HG03095 (cell line): Measurements from ENCODE around the gene NR5A2.
"Not testable (repeated sequence)": the region's sequence is repeated elsewhere in the genome, so short reads cannot be mapped to it uniquely, and the experiment has no call there.

Source experiments
- ATAC-seq: cut with Tn5 transposase; IDR thresholded peaks from one replicate; pipeline ENCODE4 v1.9.1; 2021; ENCODE audit warnings: moderate library complexity; ENCODE audit not compliant: unreplicated experiment

Gene NR5A2

GRCh38 chr1:200187332-200187731, 159.8 kb downstream of the NR5A2 start:
- ATAC-seq, result not testable (repeated sequence)

GRCh38 chr1:200191993-200192392, 164.5 kb downstream of the NR5A2 start:
- no peak for ATAC-seq

- no peak for ATAC-seq
Observed at GRCh38 chr1:200194477-200194876, 167.0 kb downstream of the NR5A2 start.

GRCh38 chr1:200198236-200198635, 170.7 kb downstream of the NR5A2 start:
- no peak for ATAC-seq

- no peak for ATAC-seq
Observed at GRCh38 chr1:200205216-200205995, 177.9 kb downstream of the NR5A2 start.

- ATAC-seq, result no peak
Observed at GRCh38 chr1:200206340-200206739, 178.8 kb downstream of the NR5A2 start.

- ATAC-seq, result no peak
Observed at GRCh38 chr1:200206761-200207160, 179.3 kb downstream of the NR5A2 start.

- peak; percentile 90 for ATAC-seq
Observed at GRCh38 chr1:200207711-200208126, 180.2 kb downstream of the NR5A2 start.

- ATAC-seq, result no peak
Observed at GRCh38 chr1:200211157-200211556, 183.6 kb downstream of the NR5A2 start.

GRCh38 chr1:200213392-200213791, 185.9 kb downstream of the NR5A2 start:
- no peak for ATAC-seq

- ATAC-seq, result no peak
Observed at GRCh38 chr1:200213921-200214320, 186.4 kb downstream of the NR5A2 start.

GRCh38 chr1:200215350-200215749, 187.8 kb downstream of the NR5A2 start:
- ATAC-seq, result no peak

- peak; percentile 78 for ATAC-seq
Observed at GRCh38 chr1:200217703-200218102, 190.2 kb downstream of the NR5A2 start.

- ATAC-seq, result no peak
Observed at GRCh38 chr1:200221614-200222282, 194.2 kb downstream of the NR5A2 start.

GRCh38 chr1:200223207-200223606, 195.7 kb downstream of the NR5A2 start:
- ATAC-seq, result no peak

- ATAC-seq, result no peak
Observed at GRCh38 chr1:200223613-200224012, 196.1 kb downstream of the NR5A2 start.

- no peak for ATAC-seq
Observed at GRCh38 chr1:200224315-200224714, 196.8 kb downstream of the NR5A2 start.

GRCh38 chr1:200226268-200226968, 198.9 kb downstream of the NR5A2 start:
- ATAC-seq, result no peak

GRCh38 chr1:200226969-200227303, 199.4 kb downstream of the NR5A2 start:
- ATAC-seq, result no peak
